RPMI7951 (cell line): Measurements from ENCODE around the gene LRRC17. TPM values are rescaled to one million over a fixed set of nuclear protein-coding genes. Genes with fewer than 3 reads are reported as not detected.
"Not testable (repeated sequence)": the region's sequence is repeated elsewhere in the genome, so short reads cannot be mapped to it uniquely, and the experiment has no call there.

Experiments used
- DNase-seq: peaks from one replicate; pipeline ENCODE4 v3.0.0-alpha.2; 2012; ENCODE audit warnings: low read depth
- total RNA-seq: library from RNA; depleted of rRNA; stranded (reverse); fragments of >200 nt; shearing (Covaris generic); gene quantifications from 2 replicates; pipeline ENCODE4 v1.2.3, GENCODE V29; 2014

The LRRC17 gene
- total RNA-seq, 1 experiment from 2014 or later = 54.3 TPM

DNA sequence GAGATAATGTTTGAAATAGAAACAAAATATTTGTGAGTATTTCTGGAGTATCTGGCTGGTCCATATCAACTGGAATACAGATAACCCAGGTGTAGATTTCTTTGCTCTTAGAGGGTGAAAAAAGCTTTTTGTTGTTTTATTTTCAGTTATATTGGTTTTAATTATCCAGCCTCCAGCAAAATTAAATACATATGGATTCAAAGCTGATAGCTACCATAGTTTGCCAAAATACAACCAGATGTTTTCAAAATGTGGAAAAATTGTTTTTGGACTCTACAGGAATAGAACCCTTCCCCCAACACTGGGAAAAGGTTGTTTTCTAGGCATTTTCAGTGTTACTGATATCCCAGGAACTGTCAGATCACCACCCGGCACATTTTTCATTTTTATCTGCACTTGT is 30.1 kb downstream of the LRRC17 start:
- no peak for DNase-seq

DNA sequence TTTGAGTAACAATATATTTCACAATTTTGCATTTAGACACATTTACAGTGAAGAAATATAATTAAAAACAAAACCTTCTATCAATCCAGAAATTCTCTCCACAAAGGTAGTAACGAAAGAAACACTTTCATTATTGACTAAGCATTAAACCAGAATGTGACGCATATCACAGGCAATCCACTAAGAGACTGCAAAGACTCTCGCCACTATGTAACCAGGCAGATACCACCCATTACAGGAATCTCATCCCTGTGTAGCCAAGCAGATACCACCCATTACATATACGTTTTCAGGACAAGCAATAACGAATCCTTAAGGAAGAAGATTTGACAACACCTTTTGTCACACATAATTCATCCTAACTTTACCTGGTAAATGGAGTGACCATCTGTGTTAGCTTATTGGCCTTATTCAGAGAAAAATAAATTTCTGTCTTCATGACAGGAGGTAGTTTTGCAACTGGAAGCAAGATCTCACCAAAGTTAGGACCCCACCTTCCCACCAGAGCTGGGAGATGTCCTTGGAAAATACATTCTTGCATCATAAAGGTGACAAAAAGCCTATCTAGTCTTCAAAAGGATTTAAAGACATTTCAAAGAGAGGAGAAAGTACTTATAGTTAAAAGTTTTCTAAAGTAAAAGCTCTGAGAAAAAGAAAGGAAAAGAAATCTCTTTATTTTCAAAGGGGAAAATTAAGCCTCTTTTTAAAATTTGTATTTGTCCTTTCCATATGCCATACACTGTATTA is 30.8 kb downstream of the LRRC17 start:
- DNase-seq = no peak

DNA sequence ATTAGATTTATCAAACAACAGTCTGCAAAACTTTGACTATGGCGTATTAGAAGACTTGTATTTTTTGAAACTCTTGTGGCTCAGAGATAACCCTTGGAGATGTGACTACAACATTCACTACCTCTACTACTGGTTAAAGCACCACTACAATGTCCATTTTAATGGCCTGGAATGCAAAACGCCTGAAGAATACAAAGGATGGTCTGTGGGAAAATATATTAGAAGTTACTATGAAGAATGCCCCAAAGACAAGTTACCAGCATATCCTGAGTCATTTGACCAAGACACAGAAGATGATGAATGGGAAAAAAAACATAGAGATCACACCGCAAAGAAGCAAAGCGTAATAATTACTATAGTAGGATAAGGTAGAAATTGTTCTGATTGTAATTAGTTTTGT is 31.4 kb downstream of the LRRC17 start:
- peak; percentile 23 for DNase-seq

DNA sequence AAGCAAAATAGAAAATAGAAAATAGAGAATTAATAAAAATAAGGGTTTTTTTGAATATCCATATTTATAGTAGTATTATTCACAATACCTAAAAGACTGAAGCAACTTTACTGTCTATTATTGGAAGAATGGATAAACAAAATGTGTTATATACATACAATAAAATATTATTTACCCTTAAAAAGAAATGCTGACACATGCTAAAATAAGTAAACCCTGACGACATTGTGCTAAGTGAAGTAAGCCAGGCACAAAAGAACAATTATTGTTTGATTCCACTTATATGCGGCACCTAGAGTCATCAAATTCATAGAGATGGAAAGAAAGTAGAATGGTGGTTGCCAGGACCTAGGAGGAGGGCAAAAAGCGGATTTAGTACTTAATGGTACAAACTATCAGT is 39.0 kb downstream of the LRRC17 start:
- DNase-seq = no peak

DNA sequence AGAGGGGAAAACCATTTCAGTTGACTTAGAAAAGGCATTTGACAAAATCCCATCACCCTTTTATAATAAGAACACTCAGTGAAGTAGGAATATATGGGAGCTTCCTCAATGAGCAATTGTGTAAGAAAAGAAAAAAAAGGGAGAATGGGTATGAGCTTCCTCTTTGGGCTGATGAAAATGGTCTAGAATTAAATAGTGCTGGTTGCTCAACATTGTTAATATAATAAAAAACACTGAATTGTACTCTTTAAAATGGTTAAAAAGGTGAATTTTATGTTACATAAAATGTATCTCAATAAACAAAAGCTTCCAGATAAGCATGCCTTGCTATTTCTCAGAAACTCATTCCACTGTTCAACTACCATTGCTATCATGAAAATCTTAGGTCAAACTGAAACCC is 40.6 kb downstream of the LRRC17 start:
- DNase-seq = no peak

DNA sequence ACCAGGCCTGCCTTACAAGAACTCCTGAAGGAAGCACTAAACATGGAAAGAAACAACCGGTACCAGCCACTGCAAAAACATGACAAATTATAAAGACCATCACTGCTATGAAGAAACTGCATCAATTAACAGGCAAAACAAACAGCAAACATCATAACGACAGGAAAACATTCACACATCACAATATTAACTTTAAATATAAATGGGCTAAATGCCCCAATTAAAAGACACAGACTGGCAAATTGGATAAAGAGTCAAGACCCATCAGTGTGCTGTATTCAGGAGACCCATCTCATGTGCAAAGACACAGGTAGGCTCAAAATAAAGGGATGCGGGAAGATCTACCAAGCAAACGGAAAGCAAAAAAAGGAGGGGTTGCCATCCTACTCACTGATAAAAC is 41.6 kb downstream of the LRRC17 start:
- not testable (repeated sequence) for DNase-seq

DNA sequence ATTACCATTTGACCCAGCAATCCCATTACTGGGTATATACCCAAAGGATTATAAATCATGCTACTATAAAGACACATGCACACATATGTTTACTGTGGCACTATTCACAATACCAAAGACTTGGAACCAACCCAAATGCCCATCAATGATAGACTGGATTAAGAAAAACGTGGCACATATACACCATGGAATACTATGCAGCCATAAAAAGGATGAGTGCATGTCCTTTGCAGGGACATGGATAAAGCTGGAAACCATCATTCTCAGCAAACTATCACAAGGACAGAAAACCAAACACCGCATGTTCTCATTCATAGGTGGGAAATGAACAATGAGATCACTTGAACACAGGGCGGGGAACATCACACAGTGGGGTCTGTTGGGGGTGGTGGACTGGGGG is 45.2 kb downstream of the LRRC17 start:
- not testable (repeated sequence) for DNase-seq

DNA sequence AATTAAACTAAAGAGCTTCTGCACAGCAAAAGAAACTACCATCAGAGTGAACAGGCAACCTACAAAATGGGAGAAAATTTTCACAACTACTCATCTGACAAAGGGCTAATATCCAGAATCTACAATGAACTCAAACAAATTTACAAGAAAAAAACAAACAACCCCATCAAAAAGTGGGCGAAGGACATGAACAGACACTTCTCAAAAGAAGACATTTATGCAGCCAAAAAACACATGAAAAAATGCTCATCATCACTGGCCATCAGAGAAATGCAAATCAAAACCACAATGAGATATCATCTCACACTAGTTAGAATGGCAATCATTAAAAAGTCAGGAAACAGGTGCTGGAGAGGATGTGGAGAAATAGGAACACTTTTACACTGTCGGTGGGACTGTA is 49.2 kb downstream of the LRRC17 start:
- not testable (repeated sequence) for DNase-seq

DNA sequence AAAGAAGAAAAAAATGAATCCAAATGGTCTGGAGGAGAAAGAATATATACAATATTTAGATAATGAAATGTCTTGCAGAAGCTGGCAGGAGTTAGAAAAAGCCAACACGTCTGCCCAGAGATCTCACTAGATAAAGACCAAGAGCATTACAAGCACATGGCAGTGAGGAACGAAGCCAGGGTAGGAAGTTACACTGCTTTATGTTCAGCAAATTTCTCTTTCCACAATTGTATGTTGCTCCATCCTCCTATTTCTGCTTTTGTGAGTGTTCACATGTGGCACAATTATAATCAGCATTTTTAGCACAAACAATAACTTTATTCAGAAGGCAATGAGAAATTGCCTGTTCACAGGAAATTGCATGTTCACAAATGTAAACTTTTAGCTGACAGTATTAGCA is 53.7 kb downstream of the LRRC17 start:
- DNase-seq = no peak

DNA sequence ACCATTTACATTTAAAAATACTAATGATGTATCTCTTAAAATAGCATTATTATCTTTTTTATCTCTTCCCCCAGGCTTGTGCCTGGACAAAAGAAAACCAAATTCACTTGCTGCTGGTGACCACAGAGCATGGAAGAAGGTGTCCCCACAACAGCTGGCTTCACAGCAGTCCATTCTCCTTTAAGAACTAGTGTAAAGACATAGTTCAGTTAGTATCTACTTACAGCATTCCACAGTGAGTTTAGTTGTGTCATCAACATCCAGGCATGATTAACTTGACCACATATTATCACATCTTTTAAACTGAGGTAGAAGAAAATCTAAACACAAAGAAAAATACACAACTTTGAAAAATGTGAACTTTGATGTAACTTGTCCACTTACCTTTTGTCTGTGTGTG is 55.0 kb downstream of the LRRC17 start:
- no peak for DNase-seq

DNA sequence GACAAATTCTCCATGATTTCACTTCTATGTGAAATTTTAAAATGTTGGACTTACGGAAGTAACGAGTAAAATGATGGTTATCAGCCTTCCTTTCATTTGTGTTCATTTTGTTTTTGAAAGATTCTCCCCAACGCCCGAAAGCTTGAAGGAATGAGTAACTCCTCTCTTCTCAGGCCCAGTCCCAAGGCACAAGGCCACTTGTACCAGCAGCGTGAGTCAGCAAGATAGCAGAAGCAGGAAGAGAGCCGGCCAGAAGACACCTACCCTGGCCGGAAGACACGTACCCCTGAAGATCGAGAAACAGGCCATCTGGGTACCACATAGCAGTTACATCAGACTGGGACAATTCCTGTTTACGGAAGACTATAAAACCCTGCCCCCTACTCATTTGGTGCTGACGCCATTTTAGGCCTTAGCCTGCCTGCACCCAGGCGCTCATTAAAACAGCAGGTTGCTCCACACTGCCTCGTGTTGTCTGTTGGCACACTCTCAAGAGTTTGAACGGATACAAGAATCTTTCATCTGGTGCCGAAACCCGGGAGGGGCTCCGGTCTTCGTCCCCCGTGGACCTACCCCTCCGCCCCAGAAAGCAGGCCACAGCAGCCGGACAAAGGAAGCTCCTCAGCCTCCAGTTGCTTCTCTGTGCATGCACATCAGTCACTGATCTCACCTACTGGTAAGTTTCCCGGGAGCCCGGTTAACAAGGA is 60.4 kb downstream of the LRRC17 start:
- DNase-seq = no peak

DNA sequence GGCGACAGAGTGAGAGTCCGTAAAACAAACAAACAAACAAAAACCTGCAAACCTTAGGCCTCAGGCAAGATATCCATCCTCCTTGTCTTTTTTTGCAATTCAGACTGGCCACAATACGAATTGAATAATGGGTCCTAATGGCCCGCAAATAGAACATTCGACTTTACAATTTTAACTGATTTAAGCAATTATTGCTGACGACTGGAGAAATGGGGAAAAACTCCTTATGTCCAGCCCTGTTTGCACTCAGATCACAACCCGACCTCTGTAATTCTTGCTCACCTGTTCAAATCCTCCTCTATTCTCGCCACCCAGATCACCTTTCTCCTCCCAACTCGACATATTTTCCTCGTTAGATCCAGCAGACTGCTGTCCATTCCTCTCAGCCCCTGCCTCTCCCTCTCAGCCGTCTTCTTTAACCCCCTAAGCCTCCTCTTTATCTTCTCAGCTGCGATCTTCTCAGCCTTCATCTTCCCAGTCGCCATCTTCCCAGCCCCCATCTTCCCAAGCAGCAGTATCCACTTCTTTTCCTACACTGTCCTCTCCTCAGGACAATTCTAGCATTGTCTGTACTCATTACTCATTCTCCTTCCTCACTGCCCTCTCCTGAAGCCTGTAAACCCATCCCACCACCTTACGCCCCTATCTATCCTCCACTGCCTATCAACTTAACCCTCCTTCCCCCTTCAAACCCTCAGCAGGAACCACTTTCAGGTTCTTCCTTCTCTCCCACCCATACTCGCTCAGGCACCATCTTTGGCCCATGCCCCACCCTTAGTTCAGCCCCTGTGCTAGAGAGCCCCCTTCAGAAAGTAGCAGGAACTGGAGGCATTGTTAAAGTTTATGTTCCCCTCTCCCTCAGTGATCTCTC is 61.8 kb downstream of the LRRC17 start:
- no peak for DNase-seq

DNA sequence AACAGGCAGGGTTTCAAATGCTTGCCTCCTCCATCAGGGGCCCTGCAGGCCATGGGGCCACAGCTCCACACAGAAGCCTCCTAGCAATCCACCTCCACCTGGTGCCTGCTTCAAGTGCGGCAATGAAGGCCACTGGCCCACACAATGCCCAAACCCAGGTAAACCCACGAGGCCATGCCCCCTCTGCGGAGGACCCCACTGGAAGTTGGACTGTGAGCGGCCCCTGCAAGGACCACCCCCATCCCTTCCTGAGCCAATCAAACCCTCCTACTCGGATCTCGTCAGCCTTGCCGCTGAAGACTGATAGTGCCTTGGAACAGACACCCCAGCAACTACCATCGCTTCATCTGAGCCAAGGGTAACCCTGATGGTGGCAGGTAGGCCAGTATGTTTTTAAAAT is 63.1 kb downstream of the LRRC17 start:
- DNase-seq = no peak

DNA sequence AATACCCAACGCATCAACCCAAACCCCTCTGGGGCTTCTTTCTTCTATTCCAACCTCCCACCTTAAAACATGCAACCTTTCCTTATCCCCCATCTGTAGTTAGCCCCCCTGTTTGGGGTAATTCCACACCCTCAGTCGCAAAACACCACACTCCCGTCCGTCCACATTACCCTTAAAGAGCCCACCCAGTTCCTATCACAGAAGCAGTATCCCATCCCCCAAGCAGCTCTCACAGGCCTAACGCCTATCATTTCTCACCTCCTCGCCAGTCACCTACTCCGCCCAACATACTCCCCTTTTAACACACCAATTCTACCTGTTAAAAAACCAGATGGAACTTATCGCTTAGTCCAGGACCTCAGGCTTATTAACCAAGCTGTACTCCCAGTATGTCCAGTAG is 63.7 kb downstream of the LRRC17 start:
- DNase-seq = no peak

DNA sequence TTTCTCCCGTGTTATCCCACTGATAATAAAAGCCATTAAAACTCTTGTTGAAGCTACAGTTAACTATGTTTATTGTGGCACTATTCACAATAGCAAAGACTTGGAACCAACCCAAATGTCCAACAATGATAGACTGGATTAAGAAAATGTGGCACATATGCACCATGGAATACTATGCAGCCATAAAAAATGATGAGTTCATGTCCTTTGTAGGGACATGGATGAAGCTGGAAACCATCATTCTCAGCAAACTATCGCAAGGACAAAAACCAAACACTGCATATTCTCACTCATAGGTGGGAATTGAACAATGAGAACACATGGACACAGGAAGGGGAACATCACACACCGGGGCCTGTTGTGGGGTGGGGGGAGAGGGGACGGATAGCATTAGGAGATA is 64.8 kb downstream of the LRRC17 start:
- not testable (repeated sequence) for DNase-seq

DNA sequence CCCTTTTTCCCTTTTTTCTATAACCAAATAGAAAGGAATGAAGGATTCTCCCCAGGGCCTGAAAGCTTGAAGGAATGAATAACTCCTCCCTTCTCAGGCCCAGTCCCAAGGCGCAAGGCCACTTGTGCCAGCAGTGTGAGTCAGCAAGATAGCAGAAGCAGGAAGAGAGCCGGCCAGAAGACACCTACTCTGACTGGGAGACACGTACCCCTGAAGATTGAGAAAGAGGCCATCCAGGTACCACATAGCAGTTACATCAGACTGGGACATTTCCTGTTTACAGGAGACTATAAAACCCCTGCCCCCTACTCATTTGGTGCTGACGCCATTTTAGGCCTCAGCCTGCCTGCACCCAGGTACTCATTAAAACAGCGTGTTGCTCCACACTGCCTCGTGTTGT is 65.5 kb downstream of the LRRC17 start:
- peak; percentile 79 for DNase-seq

DNA sequence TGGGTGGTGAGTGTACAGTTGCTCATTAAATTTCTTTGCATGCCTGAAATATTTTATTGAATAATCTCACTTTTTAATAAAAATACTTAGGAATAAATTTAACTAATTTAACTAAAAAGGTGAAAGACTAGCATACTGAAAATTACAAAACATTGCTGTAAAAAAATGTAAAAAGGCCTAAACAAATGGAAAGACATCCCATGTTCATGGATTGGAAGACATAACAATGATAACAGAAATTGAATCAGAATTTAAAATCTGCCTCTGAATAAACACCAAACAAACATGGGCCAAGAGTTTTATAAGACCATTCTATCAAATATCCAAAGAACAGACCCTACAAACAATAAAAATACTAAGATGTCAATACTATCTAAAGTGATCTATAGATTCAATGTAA is 66.9 kb downstream of the LRRC17 start:
- no peak for DNase-seq

DNA sequence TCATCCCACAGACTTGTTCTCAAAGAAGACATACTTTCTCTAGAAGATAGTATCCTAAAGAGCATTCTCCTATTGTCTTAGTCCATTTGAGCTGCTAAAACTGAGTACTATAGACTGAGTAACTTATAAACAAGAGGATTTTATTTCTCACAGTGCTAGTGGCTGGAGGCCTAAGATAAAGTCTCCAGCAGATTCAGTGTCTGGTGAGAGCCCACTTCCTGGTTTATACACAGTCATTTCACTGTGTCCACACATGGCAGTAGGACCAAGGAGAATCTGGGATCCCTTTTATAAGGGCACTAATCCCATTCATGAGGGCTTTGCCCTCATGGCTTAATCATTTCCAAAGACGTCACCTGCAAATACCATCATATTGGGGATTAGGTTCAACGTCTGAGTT is 68.7 kb downstream of the LRRC17 start:
- no peak for DNase-seq

DNA sequence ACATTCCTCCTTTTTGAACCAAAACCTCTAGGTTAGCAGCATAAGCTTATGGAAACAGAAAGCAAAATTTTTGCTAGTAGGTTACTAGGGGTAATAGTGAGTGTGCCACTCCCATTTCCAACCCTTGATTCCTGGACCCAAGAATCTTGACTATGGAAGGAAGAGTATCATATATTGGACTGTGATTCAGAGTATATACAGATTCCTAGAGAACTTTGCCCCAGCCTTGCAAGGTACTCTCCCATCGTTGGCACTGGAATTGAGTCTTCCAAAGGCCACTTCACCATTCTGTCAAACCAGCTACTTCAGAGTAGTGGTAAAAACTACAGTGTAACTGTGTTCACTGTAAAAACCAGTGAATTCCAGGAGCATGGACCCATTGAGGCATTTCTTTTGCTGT is 69.4 kb downstream of the LRRC17 start:
- no peak for DNase-seq

DNA sequence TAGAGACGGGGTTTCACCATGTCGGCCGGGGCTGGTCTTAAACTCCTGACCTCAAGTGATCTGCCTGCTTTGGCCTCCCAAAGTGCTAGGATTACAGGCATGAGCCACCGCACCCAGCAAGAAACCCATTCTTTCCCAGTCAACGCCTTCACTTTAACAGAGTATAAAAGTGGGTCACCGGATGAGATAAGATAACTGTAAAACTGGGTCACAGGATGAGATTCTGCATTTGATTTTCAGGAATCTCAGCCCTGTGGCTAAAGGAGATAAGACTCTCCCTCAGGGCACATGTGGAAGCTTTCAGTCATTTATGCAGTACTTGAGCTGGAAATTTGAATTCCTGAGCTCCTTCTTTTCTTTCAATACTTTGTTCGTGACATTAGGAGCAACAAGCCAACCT is 70.8 kb downstream of the LRRC17 start:
- peak; percentile 45 for DNase-seq

DNA sequence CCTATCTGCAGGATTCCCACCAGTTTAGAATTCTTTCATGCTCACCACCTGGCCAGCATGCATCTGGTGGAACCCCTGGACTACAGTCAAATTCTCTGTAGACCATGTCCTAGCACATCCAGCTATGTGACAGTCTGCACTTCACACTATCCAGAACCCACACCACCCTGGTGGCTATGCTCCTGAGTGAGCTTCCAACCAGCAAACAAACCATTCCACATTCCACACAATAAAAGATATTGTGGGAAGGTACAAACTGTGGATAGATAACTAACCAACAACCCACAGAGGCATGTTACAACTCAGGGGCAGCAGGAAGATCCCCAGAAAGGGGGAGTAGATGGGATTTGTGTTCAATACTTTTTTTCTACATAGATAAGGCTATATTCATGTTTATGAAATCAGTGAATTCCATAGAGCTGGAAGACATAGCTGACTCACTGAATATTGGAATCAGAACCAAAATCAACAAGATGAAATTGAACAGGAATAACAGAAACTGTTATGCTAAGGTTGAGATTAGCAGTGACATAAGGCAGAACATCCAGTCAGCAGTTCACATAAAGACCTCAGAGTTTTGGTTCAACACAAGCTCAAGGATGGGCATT is 72.5 kb downstream of the LRRC17 start:
- DNase-seq = no peak

DNA sequence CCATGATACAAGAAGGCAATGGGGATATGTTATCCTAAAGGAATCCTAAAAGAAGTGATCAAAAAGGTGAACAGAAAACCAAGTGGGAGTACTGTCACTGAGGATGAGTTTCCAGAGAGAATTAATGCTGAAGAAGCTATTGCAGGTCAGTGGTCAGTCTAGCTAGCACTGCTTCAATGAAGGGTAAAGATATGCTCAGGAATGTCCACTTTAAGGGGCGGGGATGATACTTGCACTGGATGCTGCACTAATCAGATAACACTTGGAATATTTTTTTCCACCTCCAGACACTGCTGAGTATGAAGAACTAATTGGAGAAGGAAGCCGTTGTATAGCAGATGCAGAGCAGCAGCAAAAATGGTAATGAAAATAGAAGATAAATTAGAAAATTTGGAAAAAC is 75.3 kb downstream of the LRRC17 start:
- DNase-seq = no peak
